Colonic mucosa (tissue), 4 donors: ENCODE data around the gene ZNF616. TPM values are rescaled to one million over a fixed set of nuclear protein-coding genes. Genes with fewer than 3 reads are reported as not detected.

Experiments
- DNase-seq: peaks from one replicate; pipeline ENCODE4 v3.0.0-alpha.2; 2020
- H3K27ac ChIP-seq: fragments of 200-600 bp; one replicate; pipeline ENCODE4 v1.8.0; 2021
- H3K27me3 ChIP-seq: fragments of 200-600 bp; one replicate; pipeline ENCODE4 v1.8.0; 2021
- H3K36me3 ChIP-seq: fragments of 200-600 bp; one replicate; pipeline ENCODE4 v1.8.0; 2021
- H3K4me1 ChIP-seq: fragments of 200-600 bp; one replicate; pipeline ENCODE4 v1.8.0; 2021; ENCODE audit warnings: mild to moderate bottlenecking
- H3K4me3 ChIP-seq: fragments of 200-600 bp; one replicate; pipeline ENCODE4 v1.8.0; 2021
- H3K9ac ChIP-seq, 2 donors: one replicate each; pipeline ENCODE4 v1.7.0; 2013; ENCODE audit warnings: control low read depth in 2 of 2, low read depth in 2 of 2, low read length in 2 of 2
- H3K9me3 ChIP-seq: fragments of 200-600 bp; one replicate; pipeline ENCODE4 v1.8.0; 2021
- CTCF ChIP-seq: fragments of 200-600 bp; IDR thresholded peaks from one replicate; pipeline ENCODE4 v1.8.0; 2022; ENCODE audit warnings: antibody characterized with exemption, mild to moderate bottlenecking
- intact Hi-C: fragments of 100-400 bp; cut with DNase I; formaldehyde crosslinking; loops from one replicate; pipeline ENCODE4 v1.14.1; 2022
- total RNA-seq, 2 donors: library from RNA; stranded (reverse); fragmentation: NEBNext Ultra II Directional in 1 of 2; extraction: Animal tissue kit (Norgen Biotek cat#: 25700) in 1 of 2; gene quantifications; one replicate each; pipeline ENCODE4 v1.2.1, GENCODE V29; 2021
- donor health status: healthy.
- donor health status: DM: no; HTN: no; CAD: no.
- donor health status: DM: no; HTN: no; CAD: no.

Gene ZNF616
- total RNA-seq, 2 donors from 2014 or later: 6.8 to 8.5 TPM

- Histone ChIP-seq H3K9me3 (no peaks in the 10 kb centered on the region), H3K27ac (no peak overlapping the region), H3K4me1 (no peaks in the 10 kb centered on the region), H3K9ac (no peak overlapping the region), H3K36me3 (no peaks in the 10 kb centered on the region), H3K27me3 (no peaks in the 10 kb centered on the region), H3K4me3 (no peak overlapping the region)
- intact Hi-C loops: loop anchor here (5.0 kb wide), 1 partner anchor 45 kb away; no protein-coding TSS in a partner anchor
- no peak for DNase-seq
- TF ChIP-seq CTCF: no peak
Observed at GRCh38 chr19:52142001-52142595, 2.4 kb upstream of the ZNF616 start.

GRCh38 chr19:52141203-52141602 lies 1.5 kb upstream of the ZNF616 start:
- no peak overlapping the region for H3K27ac ChIP-seq
- no peaks in the 10 kb centered on the region for H3K27me3 ChIP-seq
- H3K36me3 ChIP-seq: no peaks in the 10 kb centered on the region
- no peaks in the 10 kb centered on the region for H3K4me1 ChIP-seq
- intact Hi-C loops: loop anchor here (5.0 kb wide), 1 partner anchor 46 kb away; no protein-coding TSS in a partner anchor
- no peak for TF ChIP-seq CTCF
- H3K9ac ChIP-seq: no peak overlapping the region
- H3K4me3 ChIP-seq: no peak overlapping the region
- no peak for DNase-seq
- H3K9me3 ChIP-seq: no peaks in the 10 kb centered on the region

GRCh38 chr19:52140032-52140710 lies 433 bp upstream of the ZNF616 start:
- Histone ChIP-seq H3K27me3 (no peaks in the 10 kb centered on the region), H3K27ac (peak overlapping the region; percentile 45), H3K9ac (peak overlapping the region in 1 of 2 donors; percentile 99), H3K9me3 (no peaks in the 10 kb centered on the region), H3K4me3 (peak overlapping the region; percentile 6), H3K4me1 (no peaks in the 10 kb centered on the region), H3K36me3 (no peaks in the 10 kb centered on the region)
- no peak for DNase-seq
- TF ChIP-seq CTCF: no peak
- intact Hi-C loops: loop anchor here (5.0 kb wide), 1 partner anchor 47 kb away; no protein-coding TSS in a partner anchor

- Histone ChIP-seq H3K27ac (peak overlapping the region; percentile 98), H3K36me3 (no peaks in the 10 kb centered on the region), H3K9me3 (no peaks in the 10 kb centered on the region), H3K9ac (peak overlapping the region; percentile 90 to 99), H3K4me1 (no peaks in the 10 kb centered on the region), H3K27me3 (no peaks in the 10 kb centered on the region), H3K4me3 (peak overlapping the region; percentile 71)
- TF ChIP-seq CTCF: no peak
- intact Hi-C loops: loop anchor here (2.0 kb wide), 1 partner anchor 100 kb away; no protein-coding TSS in a partner anchor
- DNase-seq: no peak
Observed at GRCh38 chr19:52138983-52139251, 821 bp downstream of the ZNF616 start.

- Histone ChIP-seq H3K27ac (peak overlapping the region; percentile 98), H3K4me3 (peak overlapping the region; percentile 71), H3K27me3 (no peaks in the 10 kb centered on the region), H3K9me3 (no peaks in the 10 kb centered on the region), H3K9ac (peak overlapping the region; percentile 90 to 99), H3K4me1 (no peaks in the 10 kb centered on the region), H3K36me3 (no peaks in the 10 kb centered on the region)
- no peak for TF ChIP-seq CTCF
- intact Hi-C loops: loop anchor here (2.0 kb wide), 1 partner anchor 100 kb away; no protein-coding TSS in a partner anchor
- DNase-seq: peak; percentile 34
Observed at GRCh38 chr19:52138278-52138982, 1.3 kb downstream of the ZNF616 start.
